Measurements from ENCODE around the gene FYN. TPM values are rescaled to one million over a fixed set of nuclear protein-coding genes. Genes with fewer than 3 reads are reported as not detected.

FYN gene
- total RNA-seq, 4 donors from 2014 or later: 16.3 to 288 (median 52.2) TPM

GRCh38 chr6:111711984-111712752 lies 161.1 kb downstream of the FYN start:
- in situ Hi-C loops (cut with MboI; ENCODE audit: low pct_ligation_motif_present in 1 of 4, low pct_unique_long_range_greater_than_20kb in 1 of 4, low sequenced_read_pairs in 3 of 4): loop anchor here in 1 of 4 donors (5.0 kb wide), 1 partner anchor 285 kb away; no protein-coding TSS in a partner anchor
- H3K27ac ChIP-seq: peak overlapping the region; percentile 17 to 58 (median 33)
- intact Hi-C loops (cut with DNase I; ENCODE audit: low total_unique reads): loop anchor here (5.0 kb wide), 1 partner anchor 160 kb away; the partner anchor contains the start of gene FYN

GRCh38 chr6:111711476-111711875 lies 161.8 kb downstream of the FYN start:
- no peak overlapping the region for H3K4me3 ChIP-seq
- intact Hi-C loops (cut with DNase I; ENCODE audit: low total_unique reads) (loop anchor here (5.0 kb wide), 1 partner anchor 161 kb away; the partner anchor contains the start of gene FYN), in situ Hi-C loops (cut with MboI; ENCODE audit: low pct_ligation_motif_present in 1 of 4, low pct_unique_long_range_greater_than_20kb in 1 of 4, low sequenced_read_pairs in 3 of 4) (loop anchor here in 1 of 4 donors (5.0 kb wide), 1 partner anchor 286 kb away; no protein-coding TSS in a partner anchor)
- WGBS, 2 donors (ENCODE audit: low coverage in 1 of 2): 32 to 50% methylated on average over 4 to 7 of the region's 7 CpGs
- peak; percentile 54 for DNase-seq
- peaks cover 17 to 47% (median 37%) of the 10 kb centered on the region in 4 donors for H3K4me1 ChIP-seq
- peak in 2 of 5 experiments; percentile 7 to 9 for TF ChIP-seq CTCF (IDR thresholded peaks at IDR 0.05)
- TF ChIP-seq EP300 (IDR thresholded peaks at IDR 0.05; ENCODE audit: low read depth): no peak
- no peak for TF ChIP-seq POLR2A (IDR thresholded peaks at IDR 0.05)
- TF ChIP-seq POLR2AphosphoS5 (IDR thresholded peaks at IDR 0.05): peak in 2 of 3 donors; percentile 19 to 30
- peak overlapping the region; percentile 17 to 58 (median 33) for H3K27ac ChIP-seq
- H3K36me3 ChIP-seq: no peaks in the 10 kb centered on the region
- no peaks in the 10 kb centered on the region for H3K9me3 ChIP-seq
- no peaks in the 10 kb centered on the region for H3K27me3 ChIP-seq

More at GRCh38 chr6:111711984-111712752, 161.1 kb downstream of the FYN start:
- no peaks in the 10 kb centered on the region for H3K36me3 ChIP-seq
- TF ChIP-seq CTCF (IDR thresholded peaks at IDR 0.05): no peak
- no peak for TF ChIP-seq EP300 (IDR thresholded peaks at IDR 0.05; ENCODE audit: low read depth)
- TF ChIP-seq POLR2A (IDR thresholded peaks at IDR 0.05): no peak
- TF ChIP-seq POLR2AphosphoS5 (IDR thresholded peaks at IDR 0.05): no peak
- H3K4me3 ChIP-seq: no peak overlapping the region
- no peaks in the 10 kb centered on the region for H3K27me3 ChIP-seq
- peaks cover 17 to 40% (median 30%) of the 10 kb centered on the region in 4 donors for H3K4me1 ChIP-seq
- H3K9me3 ChIP-seq: no peaks in the 10 kb centered on the region
- WGBS, 2 donors (ENCODE audit: low coverage in 1 of 2): 63 to 80% methylated on average over 5 to 13 of the region's 13 CpGs
- DNase-seq: no peak

GRCh38 chr6:111710911-111711310 lies 162.3 kb downstream of the FYN start:
- intact Hi-C loops (cut with DNase I; ENCODE audit: low total_unique reads): loop anchor here (5.0 kb wide), 1 partner anchor 161 kb away; the partner anchor contains the start of gene FYN
- no peak overlapping the region for H3K4me3 ChIP-seq
- in situ Hi-C loops (cut with MboI; ENCODE audit: low pct_ligation_motif_present in 1 of 4, low pct_unique_long_range_greater_than_20kb in 1 of 4, low sequenced_read_pairs in 3 of 4): loop anchor here in 1 of 4 donors (5.0 kb wide), 1 partner anchor 286 kb away; no protein-coding TSS in a partner anchor

More at GRCh38 chr6:111710911-111711310, 162.3 kb downstream of the FYN start:
- Histone ChIP-seq H3K36me3 (no peaks in the 10 kb centered on the region), H3K9me3 (no peaks in the 10 kb centered on the region), H3K27me3 (no peaks in the 10 kb centered on the region), H3K27ac (peak overlapping the region; percentile 17 to 58 (median 33)), H3K4me1 (peaks cover 17 to 47% (median 37%) of the 10 kb centered on the region in 4 donors)
- no peak for TF ChIP-seq CTCF (IDR thresholded peaks at IDR 0.05)
- TF ChIP-seq POLR2AphosphoS5 (IDR thresholded peaks at IDR 0.05): no peak
- TF ChIP-seq POLR2A (IDR thresholded peaks at IDR 0.05): no peak
- TF ChIP-seq EP300 (IDR thresholded peaks at IDR 0.05; ENCODE audit: low read depth): no peak
- no peak for DNase-seq
- WGBS, 2 donors (ENCODE audit: low coverage in 1 of 2): 25 to 57% methylated on average over 1 to 4 of the region's 4 CpGs

All from transverse colon (tissue), 4 donors.